ENCODE results near the gene NBPF1.
A peak's percentile ranks its signal among the peaks of the same experiment; 100 is the strongest.
"Not testable (repeated sequence)": the region's sequence is repeated elsewhere in the genome, so short reads cannot be mapped to it uniquely, and the experiment has no call there.

- TF ChIP-seq ZFP36 (IDR thresholded peaks at IDR 0.05; ENCODE audit: low read depth, low read length, partially characterized antibody) = peak; percentile 31
- TF ChIP-seq ZNF551 (CRISPR knock-in tag; IDR thresholded peaks at IDR 0.05) = peak; percentile 96
- TF ChIP-seq POLR2A (conservative IDR thresholded peaks at IDR 0.05) = peak; percentile 100
- TF ChIP-seq HMG20B (CRISPR knock-in tag; IDR thresholded peaks at IDR 0.05) = peak; percentile 97
- TF ChIP-seq EZH2 (IDR thresholded peaks at IDR 0.05; ENCODE audit: borderline replicate concordance, low read depth, low read length); GATA2 (CRISPR knock-in tag; IDR thresholded peaks at IDR 0.05); GTF3C2 (IDR thresholded peaks at IDR 0.05; ENCODE audit: borderline replicate concordance, extremely low read depth, insufficient read length); KAT2B (IDR thresholded peaks at IDR 0.05; ENCODE audit: low read depth, low read length): not testable (repeated sequence)
- peak; percentile 95 for TF ChIP-seq ZBTB17 (CRISPR knock-in tag; IDR thresholded peaks at IDR 0.05)
- TF ChIP-seq MXI1 (IDR thresholded peaks at IDR 0.05; ENCODE audit: low read depth, low read length) = peak; percentile 66
- TF ChIP-seq PHF21A (IDR thresholded peaks at IDR 0.05; ENCODE audit: borderline replicate concordance, low read depth) = peak; percentile 80; the same call in 1 of the 2 replicates
- TF ChIP-seq, protein P1, sequence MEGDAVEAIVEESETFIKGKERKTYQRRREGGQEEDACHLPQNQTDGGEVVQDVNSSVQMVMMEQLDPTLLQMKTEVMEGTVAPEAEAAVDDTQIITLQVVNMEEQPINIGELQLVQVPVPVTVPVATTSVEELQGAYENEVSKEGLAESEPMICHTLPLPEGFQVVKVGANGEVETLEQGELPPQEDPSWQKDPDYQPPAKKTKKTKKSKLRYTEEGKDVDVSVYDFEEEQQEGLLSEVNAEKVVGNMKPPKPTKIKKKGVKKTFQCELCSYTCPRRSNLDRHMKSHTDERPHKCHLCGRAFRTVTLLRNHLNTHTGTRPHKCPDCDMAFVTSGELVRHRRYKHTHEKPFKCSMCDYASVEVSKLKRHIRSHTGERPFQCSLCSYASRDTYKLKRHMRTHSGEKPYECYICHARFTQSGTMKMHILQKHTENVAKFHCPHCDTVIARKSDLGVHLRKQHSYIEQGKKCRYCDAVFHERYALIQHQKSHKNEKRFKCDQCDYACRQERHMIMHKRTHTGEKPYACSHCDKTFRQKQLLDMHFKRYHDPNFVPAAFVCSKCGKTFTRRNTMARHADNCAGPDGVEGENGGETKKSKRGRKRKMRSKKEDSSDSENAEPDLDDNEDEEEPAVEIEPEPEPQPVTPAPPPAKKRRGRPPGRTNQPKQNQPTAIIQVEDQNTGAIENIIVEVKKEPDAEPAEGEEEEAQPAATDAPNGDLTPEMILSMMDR (IDR thresholded peaks at IDR 0.05 in 2 of 3, conservative IDR thresholded peaks at IDR 0.05 in 1 of 3; ENCODE audit: insufficient read depth in 2 of 3, low read depth in 1 of 3, low read length in 3 of 3) = not testable (repeated sequence)
- TF ChIP-seq POLR2G (IDR thresholded peaks at IDR 0.05; ENCODE audit: low read depth, low read length) = peak; percentile 71
Observed at GRCh38 chr1:16513412-16514106, 99.8 kb downstream of the NBPF1 start.
